Lower lobe of right lung (tissue), 2 donors: Measurements from ENCODE around the gene MPZL3. TPM values are rescaled to one million over a fixed set of nuclear protein-coding genes. Genes with fewer than 3 reads are reported as not detected.
A peak's percentile ranks its signal among the peaks of the same experiment; 100 is the strongest.

Source experiments
- ATAC-seq, 2 donors: fragments of 200-7000 bp; cut with Tn5 transposase; one replicate each; pipeline ENCODE4 v1.9.1; 2020 to 2022; ENCODE audit warnings: mild to moderate bottlenecking in 2 of 2, moderate library complexity in 2 of 2
- DNase-seq: peaks from one replicate; pipeline ENCODE4 v3.0.0-alpha.2; 2020
- H3K27ac ChIP-seq: fragments of 200-600 bp; one replicate; pipeline ENCODE4 v1.8.0; 2022
- H3K27me3 ChIP-seq: fragments of 200-600 bp; one replicate; pipeline ENCODE4 v1.8.0; 2022; ENCODE audit warnings: low read depth
- H3K36me3 ChIP-seq: fragments of 200-600 bp; one replicate; pipeline ENCODE4 v1.8.0; 2022; ENCODE audit warnings: mild to moderate bottlenecking
- H3K4me1 ChIP-seq: fragments of 200-600 bp; one replicate; pipeline ENCODE4 v1.8.0; 2022
- H3K4me3 ChIP-seq: fragments of 200-600 bp; one replicate; pipeline ENCODE4 v1.8.0; 2022; ENCODE audit warnings: mild to moderate bottlenecking
- H3K9me3 ChIP-seq: fragments of 200-600 bp; one replicate; pipeline ENCODE4 v1.8.0; 2022
- intact Hi-C: fragments of 100-400 bp; cut with DNase I; formaldehyde crosslinking; loops from one replicate; pipeline ENCODE4 v1.11.0; 2022
- total RNA-seq: library from RNA; stranded (reverse); fragmentation: NEBNext Ultra II Directional; extraction: Animal tissue kit (Norgen Biotek cat#: 25700); gene quantifications from one replicate; pipeline ENCODE4 v1.2.1, GENCODE V29; 2021
- TF ChIP-seq, protein P1 (sequence below): fragments of 200-600 bp; IDR thresholded peaks from one replicate; pipeline ENCODE4 v1.8.0; 2022; ENCODE audit warnings: antibody characterized with exemption, mild to moderate bottlenecking
- donor health status: DM: no; HTN: yes; CAD: no; lungs with severe emphysema.

The MPZL3 gene
- total RNA-seq, 1 donor from 2014 or later = 12.8 TPM

DNA sequence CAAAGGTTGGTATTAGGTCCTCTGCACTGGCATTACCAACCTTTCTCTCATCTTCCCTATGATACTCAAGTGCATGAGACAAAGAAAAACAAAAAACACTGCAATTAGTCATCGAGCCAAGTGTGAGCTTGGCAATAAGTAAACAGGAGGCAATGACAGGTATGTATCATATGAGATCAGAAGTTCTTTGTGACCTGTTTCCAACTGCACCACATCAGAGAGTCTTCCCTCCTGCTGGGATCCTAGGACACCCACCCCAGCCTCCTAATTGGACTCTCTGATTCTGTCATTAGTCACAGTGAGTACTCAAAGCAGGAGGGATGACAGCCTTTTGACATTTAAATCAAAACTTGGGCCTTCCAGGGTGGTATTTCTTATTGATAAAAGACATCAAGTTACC, 19.5 kb downstream of the MPZL3 start:
- intact Hi-C loops = no loop called here
- H3K4me1 ChIP-seq = peaks cover 37% of the 10 kb centered on the region
- TF ChIP-seq, protein P1, sequence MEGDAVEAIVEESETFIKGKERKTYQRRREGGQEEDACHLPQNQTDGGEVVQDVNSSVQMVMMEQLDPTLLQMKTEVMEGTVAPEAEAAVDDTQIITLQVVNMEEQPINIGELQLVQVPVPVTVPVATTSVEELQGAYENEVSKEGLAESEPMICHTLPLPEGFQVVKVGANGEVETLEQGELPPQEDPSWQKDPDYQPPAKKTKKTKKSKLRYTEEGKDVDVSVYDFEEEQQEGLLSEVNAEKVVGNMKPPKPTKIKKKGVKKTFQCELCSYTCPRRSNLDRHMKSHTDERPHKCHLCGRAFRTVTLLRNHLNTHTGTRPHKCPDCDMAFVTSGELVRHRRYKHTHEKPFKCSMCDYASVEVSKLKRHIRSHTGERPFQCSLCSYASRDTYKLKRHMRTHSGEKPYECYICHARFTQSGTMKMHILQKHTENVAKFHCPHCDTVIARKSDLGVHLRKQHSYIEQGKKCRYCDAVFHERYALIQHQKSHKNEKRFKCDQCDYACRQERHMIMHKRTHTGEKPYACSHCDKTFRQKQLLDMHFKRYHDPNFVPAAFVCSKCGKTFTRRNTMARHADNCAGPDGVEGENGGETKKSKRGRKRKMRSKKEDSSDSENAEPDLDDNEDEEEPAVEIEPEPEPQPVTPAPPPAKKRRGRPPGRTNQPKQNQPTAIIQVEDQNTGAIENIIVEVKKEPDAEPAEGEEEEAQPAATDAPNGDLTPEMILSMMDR = no peak
- H3K36me3 ChIP-seq = peaks cover 11% of the 10 kb centered on the region
- H3K27me3 ChIP-seq = no peaks in the 10 kb centered on the region
- H3K9me3 ChIP-seq = no peaks in the 10 kb centered on the region
- ATAC-seq (no peak), DNase-seq (no peak)
- no peak overlapping the region for H3K27ac ChIP-seq
- no peak overlapping the region for H3K4me3 ChIP-seq

DNA sequence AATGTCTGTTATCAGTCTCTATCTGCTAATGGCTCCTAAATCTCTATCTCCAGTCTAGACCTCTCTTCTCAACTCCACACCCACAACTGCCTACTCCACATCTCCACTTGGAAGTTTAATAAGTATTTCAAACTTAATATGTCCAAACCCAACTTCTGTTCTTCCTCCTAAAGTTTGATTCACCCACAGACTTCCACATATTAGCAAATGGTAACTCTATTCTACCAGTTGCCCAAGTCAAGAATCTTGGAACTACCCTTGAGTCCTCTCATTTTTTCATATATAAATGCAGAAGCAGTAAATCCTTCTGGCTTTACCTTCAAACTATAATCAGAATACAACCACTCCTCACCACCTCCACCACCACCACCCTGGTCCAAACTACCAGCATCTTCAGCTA, 20.7 kb downstream of the MPZL3 start:
- H3K4me3 ChIP-seq = no peak overlapping the region
- ATAC-seq (no peak), DNase-seq (no peak)
- H3K4me1 ChIP-seq = peaks cover 40% of the 10 kb centered on the region
- intact Hi-C loops = no loop called here
- no peaks in the 10 kb centered on the region for H3K9me3 ChIP-seq
- H3K27ac ChIP-seq = no peak overlapping the region
- TF ChIP-seq, protein P1 = no peak
- peaks cover 11% of the 10 kb centered on the region for H3K36me3 ChIP-seq
- no peaks in the 10 kb centered on the region for H3K27me3 ChIP-seq

DNA sequence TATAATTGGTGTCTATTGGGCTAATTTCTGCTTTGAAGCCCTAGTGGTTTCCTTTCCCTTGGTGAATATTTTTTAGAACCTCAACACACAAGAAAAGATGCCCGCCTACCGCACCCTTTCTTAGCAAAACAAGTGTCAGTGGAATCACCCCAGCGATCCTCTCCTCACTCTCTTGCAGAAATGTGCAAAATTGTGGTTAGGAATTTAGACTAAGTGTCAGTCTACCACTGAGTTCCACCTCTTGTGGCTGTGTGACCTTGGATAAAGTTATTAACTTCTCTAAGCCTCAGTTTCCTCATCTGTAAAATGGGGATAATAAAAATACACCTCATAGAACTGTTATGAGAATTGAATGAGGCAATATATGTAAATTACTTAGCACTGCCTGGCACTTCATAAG, 22.1 kb downstream of the MPZL3 start:
- Histone ChIP-seq H3K27ac (peak overlapping the region; percentile 63), H3K9me3 (no peaks in the 10 kb centered on the region), H3K27me3 (no peaks in the 10 kb centered on the region), H3K4me3 (no peak overlapping the region), H3K4me1 (peaks cover 53% of the 10 kb centered on the region), H3K36me3 (peaks cover 11% of the 10 kb centered on the region)
- DNase-seq (no peak), ATAC-seq (no peak)
- TF ChIP-seq, protein P1 = no peak
- intact Hi-C loops = no loop called here

DNA sequence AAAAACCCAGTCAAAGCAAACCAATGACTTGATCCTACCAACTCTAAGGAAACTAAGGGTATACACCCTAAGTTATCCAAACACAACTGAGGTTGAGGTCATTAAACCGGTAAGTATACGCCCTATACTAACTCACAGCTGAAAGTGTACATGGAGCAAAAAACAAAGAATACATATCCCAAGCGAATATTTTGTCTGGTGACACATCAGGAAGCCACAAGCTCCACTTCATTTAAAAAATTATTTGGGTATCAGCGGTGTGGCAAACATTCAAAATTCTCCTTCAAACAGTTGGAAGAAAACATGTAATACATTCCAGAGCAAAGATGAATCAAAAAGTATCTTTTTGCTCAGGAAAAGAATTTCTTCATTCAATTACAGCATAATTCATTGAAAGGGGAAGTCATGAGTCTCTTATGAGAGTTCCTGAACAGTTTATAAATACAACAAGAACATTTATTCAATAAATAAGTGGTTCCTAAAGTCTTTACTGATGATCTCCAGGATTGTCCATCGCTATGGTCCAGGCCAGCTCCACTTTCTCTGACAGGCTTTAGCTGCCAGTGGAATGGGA, 22.8 kb downstream of the MPZL3 start:
- Histone ChIP-seq H3K27me3 (no peaks in the 10 kb centered on the region), H3K4me1 (peaks cover 53% of the 10 kb centered on the region), H3K36me3 (peaks cover 11% of the 10 kb centered on the region), H3K4me3 (no peak overlapping the region), H3K27ac (peak overlapping the region; percentile 63), H3K9me3 (no peaks in the 10 kb centered on the region)
- DNase-seq (no peak), ATAC-seq (peak in 1 of 2 donors; percentile 9)
- TF ChIP-seq, protein P1 = no peak
- intact Hi-C loops = no loop called here

DNA sequence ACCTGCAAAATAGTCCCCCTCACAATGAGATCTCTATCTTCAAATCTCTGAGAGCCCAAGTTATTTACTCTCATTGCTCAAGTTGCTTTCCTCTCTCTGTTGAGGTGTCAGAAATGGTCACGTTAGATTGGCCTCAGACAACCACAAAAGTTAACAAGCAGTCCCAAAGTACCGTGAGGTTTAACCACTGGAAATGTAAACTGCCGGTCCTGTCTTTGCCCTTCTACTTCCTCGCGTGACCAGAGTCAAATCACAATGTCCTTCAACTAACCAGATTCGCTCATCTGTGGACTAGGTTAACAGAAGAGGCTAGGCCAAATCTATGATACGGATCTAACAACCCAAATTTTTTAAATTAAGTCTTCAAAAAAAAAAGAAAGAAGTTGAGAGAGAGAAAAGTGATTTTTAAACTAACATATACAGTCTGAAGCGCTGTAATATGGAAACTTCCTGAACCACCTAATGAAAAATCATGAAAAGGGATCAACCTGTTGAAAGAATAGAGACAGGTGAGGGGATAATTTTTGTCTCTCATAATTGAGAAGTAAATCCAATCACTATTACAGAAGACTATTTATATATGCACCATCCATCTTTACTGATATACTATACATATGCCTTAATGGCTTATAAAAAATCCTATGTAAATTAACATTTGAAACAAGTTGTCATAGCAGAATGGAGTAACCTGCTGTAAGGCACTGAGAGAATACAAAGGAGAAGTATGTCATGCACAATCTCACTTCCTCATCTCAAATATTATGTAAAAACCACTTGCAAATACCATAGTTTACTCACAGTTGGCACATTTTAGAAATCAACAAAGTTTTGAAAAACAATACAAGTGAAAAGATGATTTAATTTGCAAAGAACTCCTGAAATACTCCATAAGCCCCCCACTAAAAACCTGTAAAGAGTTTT, 24.0 kb downstream of the MPZL3 start:
- no peak overlapping the region for H3K4me3 ChIP-seq
- H3K27ac ChIP-seq = peak overlapping the region; percentile 63

More for the DNA sequence above, 24.0 kb downstream of the MPZL3 start:
- no peak for DNase-seq
- ATAC-seq = peak; percentile 48 to 50
- Histone ChIP-seq H3K27me3 (no peaks in the 10 kb centered on the region), H3K9me3 (no peaks in the 10 kb centered on the region), H3K4me1 (peaks cover 53% of the 10 kb centered on the region), H3K36me3 (peaks cover 9% of the 10 kb centered on the region)
- intact Hi-C loops = no loop called here
- TF ChIP-seq, protein P1 = no peak
